A549 (cell line): ENCODE data around the gene ATRN.

ENCODE experiments used
- CHD4 ChIP-seq: fragments of 200-600 bp; sonication (generic); IDR thresholded peaks from 2 replicates; pipeline ENCODE4 v1.6.1; 2016; ENCODE audit warnings: antibody characterized with exemption, mild to moderate bottlenecking, borderline replicate concordance
- CTCF ChIP-seq: fragments of >200 bp; sonication (Bioruptor Twin); formaldehyde crosslinking; IDR thresholded peaks from 3 replicates; pipeline ENCODE4 v1.5.1; 2016
- EHMT2 ChIP-seq: fragments of 200-600 bp; sonication (generic); IDR thresholded peaks from 2 replicates; pipeline ENCODE4 v1.6.1; 2016; ENCODE audit warnings: antibody characterized with exemption, low read depth, mild to moderate bottlenecking, moderate library complexity
- EP300 ChIP-seq, 2 experiments: fragments of >200 bp; sonication (Bioruptor Twin); formaldehyde crosslinking; IDR thresholded peaks; 2 replicates in 1 of 2; 3 replicates in 1 of 2; pipeline ENCODE4 v1.6.1; 2016 to 2017
- NR3C1 ChIP-seq: fragments of >200 bp; sonication (Bioruptor Twin); formaldehyde crosslinking; IDR thresholded peaks from 3 replicates; pipeline ENCODE4 v1.6.1; 2017
- PHF8 ChIP-seq: fragments of 200-600 bp; sonication (generic); IDR thresholded peaks from 2 replicates; pipeline ENCODE4 v1.6.1; 2016; ENCODE audit warnings: low read depth, mild to moderate bottlenecking, antibody characterized with exemption, moderate library complexity, borderline replicate concordance
- POLR2A ChIP-seq: IDR thresholded peaks from 2 replicates; pipeline ENCODE4 v1.6.1; 2012; ENCODE audit warnings: mild to moderate bottlenecking, low read length
- SMC3 ChIP-seq: fragments of >200 bp; sonication (Bioruptor Twin); formaldehyde crosslinking; IDR thresholded peaks from 3 replicates; pipeline ENCODE4 v1.6.1; 2018; ENCODE audit warnings: inconsistent platforms
- TF ChIP-seq, protein P1 (sequence below): fragments of 150-350 bp; IDR thresholded peaks from 2 replicates; pipeline ENCODE4 v1.6.1; 2014; ENCODE audit warnings: low read depth, mild to moderate bottlenecking, low read length

DNA sequence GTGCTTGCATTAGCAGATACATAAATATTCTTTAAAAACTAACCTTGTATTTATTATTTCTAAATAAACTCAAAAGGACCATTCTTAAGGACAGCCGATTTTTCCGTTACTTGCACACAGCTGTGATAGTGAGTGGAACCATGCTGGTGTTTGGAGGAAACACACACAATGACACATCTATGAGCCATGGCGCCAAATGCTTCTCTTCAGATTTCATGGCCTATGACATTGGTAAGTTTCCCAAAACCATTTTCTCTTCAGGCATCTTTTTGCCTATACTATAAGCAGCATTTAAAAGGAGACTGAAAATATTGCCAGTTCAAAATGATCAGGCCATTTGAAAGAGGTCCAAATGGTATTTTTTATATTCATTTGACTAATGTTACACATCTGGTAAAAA is 92.3 kb downstream of the ATRN start:
- no peak for TF ChIP-seq CTCF
- no peak for TF ChIP-seq CHD4
- TF ChIP-seq POLR2A: no peak
- TF ChIP-seq NR3C1: no peak
- TF ChIP-seq, protein P1, sequence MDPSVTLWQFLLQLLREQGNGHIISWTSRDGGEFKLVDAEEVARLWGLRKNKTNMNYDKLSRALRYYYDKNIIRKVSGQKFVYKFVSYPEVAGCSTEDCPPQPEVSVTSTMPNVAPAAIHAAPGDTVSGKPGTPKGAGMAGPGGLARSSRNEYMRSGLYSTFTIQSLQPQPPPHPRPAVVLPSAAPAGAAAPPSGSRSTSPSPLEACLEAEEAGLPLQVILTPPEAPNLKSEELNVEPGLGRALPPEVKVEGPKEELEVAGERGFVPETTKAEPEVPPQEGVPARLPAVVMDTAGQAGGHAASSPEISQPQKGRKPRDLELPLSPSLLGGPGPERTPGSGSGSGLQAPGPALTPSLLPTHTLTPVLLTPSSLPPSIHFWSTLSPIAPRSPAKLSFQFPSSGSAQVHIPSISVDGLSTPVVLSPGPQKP: no peak
- TF ChIP-seq PHF8: no peak
- TF ChIP-seq SMC3: no peak
- TF ChIP-seq EHMT2: no peak
- no peak for TF ChIP-seq EP300 (IDR thresholded peaks at IDR 0.05)
